HG02970 (cell line): Measurements from ENCODE around the gene LPAR3.

Experiments used
- ATAC-seq: cut with Tn5 transposase; IDR thresholded peaks from one replicate; pipeline ENCODE4 v1.9.1; 2021; ENCODE audit warnings: mild to moderate bottlenecking, moderate library complexity, moderate number of reproducible peaks; ENCODE audit not compliant: unreplicated experiment, low FRiP score

LPAR3 gene

DNA sequence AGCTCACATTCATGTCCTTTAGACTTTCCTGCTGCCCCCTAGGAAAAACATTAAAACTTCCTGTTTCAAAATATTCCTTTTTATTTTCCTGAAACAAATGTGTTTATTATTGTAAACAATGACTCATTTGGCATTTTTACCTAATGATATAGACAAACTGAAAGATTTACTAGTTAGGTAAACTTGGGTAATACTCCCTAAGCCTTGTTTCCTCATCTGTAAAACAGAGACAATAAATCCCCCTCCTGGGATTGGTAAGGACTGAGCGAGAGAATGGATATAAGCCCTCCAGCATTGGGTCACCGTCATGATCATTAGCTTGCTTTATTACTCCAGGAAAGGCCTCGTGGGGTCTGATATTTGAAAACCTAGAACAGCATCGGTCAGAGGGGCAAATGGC, 59.8 kb downstream of the LPAR3 start:
- ATAC-seq, result no peak

DNA sequence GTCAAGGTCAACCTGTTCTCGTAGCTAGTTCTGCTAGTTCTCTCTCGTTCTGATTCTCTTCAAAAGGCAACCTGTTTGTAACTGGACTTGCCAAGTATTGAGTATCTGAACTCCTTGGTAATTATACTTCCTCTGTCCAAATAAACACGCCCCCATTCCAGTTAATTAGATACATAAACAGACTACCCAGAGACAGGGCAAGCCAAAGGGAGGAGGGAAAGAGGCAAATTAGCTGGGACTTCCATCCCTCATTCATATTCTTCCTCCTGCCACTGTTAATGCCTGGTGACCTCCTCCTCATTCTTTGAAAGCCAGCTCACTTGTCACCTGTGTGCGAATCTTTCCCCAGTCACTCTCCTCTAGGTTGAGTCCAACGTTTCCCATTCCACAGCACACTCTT, 62.9 kb downstream of the LPAR3 start:
- no peak for ATAC-seq

DNA sequence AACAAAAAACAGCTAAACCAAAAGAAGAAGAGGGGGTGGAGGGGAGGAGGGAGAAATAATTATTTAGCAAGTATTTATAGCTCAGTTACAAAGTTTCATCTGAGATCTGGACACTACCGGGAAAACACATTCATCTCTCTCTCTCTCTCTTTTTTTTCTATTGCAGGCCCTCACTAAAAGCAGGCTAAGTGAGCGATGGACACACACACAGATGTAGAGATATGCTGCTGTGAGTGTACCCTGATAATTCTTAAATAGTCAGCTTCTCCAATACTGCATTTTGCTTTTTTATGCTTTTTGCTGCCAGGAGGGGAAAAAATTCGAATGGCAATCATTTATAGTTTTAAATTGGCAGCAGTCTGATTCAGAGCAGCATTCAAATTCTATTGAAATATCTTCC, 65.0 kb downstream of the LPAR3 start:
- no peak for ATAC-seq

DNA sequence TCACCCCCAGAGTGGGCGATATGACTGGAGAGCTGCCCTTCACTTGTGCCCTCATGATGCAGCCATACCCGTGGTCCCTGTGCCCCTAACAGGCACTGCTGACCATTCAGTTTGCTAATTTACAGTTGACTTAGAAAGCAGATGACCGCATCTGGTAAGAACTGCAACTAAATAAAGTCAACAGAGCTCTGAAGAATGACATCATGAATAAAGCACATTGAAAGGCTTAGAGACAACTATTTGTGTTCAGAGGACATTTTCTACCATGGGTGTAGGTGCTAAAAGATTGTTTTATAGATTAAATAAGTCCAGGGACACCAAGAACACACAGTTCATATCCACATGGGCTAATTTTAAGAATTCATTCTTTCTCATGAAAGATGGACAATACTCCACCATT, 65.5 kb downstream of the LPAR3 start:
- no peak for ATAC-seq

DNA sequence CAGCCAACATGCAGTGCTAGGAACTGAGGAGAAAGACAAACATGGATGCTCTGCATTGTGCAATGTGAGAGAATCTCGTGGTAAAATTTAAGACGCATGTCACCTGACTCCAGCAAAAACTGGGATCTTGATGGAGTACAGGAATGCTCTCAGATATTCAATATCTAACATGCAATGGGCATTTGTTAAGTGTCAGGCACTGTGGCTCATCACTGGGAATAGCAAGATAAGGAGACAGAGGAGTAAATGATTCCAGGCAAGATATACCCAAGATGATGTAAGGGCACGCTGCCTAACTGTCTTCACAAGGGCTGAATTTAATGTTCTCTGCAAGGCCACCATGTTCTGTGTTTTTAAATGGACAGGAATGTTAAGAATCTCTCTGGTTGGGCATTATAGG, 67.8 kb downstream of the LPAR3 start:
- no peak for ATAC-seq

DNA sequence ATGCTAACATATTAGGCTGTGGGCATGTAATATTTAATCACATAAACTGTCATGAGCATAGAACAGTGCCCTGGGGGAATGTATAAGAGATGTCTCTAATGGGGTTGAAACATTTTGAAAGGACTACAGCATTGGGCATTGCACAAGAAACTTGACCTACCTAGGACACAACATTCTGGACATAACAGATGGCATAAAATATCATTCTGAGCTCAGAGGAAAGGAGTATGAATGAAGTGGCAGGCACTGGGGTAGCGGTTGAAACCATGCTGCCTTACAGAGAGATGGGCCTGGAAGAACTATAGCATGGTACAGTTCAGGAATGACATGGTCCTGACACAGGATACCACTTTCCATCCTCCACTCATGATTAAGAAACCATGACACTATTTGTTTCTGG, 69.0 kb downstream of the LPAR3 start:
- no peak for ATAC-seq

DNA sequence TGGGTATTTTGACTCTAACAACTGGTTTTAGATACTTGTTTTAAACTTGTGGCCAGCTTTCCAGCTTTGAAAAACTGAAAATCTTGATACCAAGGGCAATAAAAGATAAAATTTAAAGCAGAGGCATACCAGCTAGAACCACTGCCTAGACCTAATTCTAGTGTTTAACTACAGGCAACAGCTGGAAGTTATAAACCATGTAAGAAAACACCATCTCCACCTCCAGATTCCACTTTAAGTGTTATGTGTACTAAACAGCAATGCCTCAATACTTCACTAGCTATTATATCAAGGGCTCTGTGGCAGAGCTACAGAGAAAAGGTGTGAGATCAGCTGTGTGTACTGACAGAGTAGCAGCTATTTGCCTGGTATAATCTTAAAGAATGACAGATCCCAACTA, 69.5 kb downstream of the LPAR3 start:
- ATAC-seq, result no peak

DNA sequence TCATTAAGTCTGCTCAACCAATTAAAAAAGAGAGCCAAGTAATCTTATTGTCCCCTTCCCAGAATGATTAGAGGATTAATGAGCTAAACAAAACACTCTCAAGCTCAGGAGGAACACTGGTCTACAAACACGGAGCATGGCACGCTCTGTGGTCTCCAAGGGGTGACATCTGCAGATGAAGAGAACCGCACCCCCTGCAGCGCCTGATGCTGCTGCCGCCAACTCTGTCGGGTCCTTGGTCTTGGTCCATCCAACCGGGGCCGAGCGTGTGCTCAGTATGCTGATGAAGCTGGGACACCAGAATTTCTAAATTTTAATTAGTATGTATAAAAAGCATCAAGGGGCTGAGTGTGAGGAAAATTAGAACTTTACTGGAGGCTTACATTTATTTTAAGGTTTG, 82.7 kb downstream of the LPAR3 start:
- ATAC-seq, result no peak

DNA sequence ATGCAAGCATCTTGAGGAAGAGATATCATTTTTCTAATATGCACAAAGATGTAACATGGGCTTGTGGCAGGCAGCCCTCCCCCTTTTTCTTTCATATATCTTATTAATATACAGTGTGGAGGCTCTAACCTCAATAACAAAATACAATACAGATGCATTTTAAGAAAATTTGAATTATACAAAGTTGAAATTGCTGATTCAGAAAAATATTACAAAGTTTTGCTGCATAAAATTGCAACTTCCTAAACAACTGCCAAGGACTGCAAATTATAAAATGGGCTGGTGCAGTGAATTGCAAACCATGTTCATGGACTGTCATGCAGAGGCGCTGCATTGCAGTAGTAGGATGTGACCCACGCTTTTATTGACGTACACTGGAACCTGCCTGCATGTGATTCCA, 84.0 kb downstream of the LPAR3 start:
- ATAC-seq, result no peak

DNA sequence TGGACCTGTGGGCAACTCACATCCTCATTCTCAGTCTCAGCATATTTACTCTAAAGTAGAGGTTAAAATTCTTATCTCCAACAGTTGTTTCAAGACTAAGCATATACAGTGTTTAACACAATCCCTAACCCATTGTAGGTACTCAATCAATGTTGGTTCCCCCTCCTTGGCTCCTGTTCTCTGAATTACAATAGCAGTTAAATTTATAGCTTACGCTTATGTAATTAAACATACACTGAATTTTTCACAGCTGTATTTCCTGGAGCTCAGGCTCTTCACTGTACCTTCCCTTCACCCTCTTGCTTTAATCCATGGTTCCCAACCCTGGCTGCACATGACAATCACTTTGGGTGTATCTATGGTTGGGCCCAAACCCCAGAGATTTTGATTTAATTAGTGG, 89.4 kb downstream of the LPAR3 start:
- no peak for ATAC-seq

DNA sequence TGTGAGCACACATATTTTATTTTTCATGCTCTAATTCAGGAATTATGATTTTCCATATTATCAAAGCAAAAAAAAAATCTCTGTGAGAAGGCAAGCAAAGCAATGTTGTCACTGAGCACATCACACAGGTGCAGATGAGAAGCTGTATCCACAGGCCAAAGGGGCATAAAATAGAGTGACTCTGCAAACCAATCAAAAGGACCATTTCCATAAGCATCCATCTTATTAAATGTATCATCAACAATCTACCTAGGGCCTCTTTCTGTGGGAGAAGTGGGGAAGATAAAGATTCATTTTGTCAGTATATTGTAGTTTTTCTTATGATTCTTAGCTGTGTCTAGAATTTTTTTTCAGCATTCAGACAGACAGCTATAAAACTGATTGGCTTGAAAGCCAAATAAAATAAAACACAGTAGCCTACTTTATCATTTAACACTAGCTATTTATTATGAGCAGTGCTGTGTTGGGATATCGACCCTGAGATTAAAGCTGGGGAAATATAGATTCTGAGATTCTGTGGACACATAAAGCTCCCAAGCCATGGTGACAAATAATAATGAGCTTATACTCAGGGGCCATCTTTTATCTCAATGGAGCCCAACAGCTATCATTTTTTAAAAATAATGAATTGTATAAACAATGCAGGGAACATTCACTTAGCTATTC, 90.3 kb downstream of the LPAR3 start:
- no peak for ATAC-seq

DNA sequence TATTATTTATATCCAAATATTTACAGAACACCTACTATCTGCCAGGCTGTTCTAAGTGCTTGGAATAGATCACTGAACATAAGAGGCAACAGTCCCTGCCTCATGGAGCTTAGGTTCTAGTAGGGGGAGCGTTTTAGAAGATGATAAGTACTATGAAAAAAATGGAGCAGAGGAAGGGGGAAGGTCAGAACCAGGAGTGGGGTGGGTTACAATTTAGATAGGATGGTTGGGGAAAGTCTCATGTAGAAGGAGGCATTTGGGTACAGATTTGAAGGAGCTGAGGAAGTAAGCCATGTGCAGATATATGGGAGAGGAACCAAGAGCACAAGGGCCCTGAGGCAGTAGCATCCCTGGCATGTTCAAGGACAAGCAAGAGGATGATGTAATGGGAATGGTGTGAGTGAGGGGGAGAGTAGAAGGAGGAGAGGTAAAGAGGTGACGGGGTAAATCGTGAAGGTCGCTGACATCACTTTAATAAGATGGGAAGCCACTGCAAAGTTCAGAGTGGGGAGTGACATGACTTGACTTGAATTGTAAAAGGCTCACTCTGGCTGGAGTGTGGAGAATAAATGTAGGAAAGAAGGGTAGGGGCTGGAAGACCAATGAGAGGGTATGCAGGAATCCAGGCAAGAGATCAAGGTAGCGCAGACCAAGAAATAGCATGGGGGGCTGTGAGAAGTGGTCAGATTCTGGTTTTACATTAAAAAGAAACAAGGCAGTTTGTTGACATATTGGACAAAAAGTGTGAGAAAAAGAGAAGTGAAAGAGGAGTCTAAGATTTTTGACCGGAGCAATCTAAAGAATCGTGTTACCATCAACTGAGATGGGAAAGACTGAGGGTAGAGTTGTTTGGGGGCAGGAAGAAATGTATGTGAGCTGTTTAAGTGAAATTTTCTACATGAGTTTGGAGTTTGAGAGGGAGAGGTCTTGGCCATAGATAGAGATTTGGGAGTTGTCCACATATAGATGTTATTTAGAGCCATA, 92.6 kb downstream of the LPAR3 start:
- no peak for ATAC-seq

DNA sequence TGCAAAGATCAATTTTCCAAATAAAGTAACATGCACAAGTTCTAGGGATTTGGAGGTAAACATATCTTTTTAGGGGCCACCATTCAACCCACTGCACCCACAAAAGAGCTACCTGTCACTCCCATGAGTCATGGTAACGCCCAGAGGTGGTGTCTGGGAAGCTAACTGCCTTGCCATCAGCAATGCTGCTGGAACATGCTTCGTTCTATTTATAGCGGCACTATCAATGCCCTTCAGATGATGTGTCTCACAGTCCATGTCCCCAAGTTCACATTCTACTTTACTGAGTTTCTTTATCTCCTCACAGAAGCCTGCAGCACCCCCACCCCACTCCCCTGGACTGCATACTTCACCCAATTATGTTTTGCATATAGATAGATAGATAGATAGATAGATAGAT, 95.4 kb downstream of the LPAR3 start:
- ATAC-seq, result no peak

DNA sequence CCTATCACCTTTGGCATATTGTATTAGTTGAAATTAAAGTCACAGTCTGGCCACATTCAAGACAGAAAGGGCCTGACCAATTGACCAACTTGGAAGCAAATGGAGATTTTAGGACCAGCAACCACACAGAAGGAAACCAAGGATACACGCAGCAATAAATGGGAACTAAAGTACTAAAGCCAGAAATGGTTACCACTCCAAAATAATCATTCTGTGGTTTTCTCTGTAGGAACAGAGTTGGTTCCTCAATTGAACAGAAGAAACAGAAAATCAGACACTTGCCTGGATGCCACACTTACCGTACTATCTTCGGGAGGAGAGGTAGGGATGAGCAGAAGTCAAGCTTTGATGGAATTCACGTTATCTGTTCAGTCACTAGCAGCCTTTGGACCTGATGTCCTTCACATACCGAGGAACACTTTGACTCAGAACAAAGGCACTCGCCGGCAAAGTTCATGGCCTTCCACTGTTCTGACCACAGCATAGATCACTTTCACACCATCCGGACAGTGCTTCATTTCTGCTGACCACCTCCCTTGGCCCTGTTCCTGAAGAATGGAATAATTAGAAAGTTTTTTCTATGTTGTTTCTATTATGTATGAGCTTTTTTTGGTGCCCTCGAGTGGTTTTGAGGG, 96.9 kb downstream of the LPAR3 start:
- ATAC-seq, result no peak

DNA sequence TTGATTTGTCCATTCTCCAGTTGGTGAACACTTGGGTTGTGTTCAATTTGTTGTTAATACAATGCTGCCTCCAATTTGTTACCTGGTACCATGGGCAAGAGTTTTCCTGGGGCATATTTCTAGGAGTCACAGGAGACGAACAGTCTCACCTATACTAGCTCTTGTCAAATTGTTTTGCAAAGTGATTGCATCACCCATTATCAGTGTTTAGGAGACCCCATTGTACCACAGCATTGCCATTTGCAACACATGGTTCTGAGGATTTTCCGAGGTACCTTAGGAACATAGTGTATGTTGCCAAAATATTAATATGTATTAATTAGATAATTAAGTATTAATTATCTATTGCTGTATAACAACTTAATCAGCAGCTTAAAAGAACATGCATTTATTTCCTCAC, 97.8 kb downstream of the LPAR3 start:
- ATAC-seq, result no peak

DNA sequence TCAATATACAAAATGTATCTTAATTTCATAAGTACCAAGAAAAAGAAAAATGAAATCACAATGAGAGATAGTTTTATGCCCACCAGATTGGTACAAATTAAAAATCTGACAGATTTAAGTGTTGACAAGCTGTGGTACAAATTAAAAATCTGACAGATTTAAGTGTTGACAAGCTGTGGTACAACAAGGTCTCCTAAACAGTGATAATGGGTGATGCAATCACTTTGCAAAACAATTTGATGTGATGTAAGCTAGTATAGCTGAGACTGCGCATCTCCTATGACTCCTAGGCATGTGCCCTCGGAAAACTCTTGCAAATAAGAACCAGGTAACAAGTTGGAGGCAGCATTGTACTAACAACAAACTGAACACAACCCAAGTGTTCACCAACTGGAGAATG, 100.6 kb downstream of the LPAR3 start:
- no peak for ATAC-seq

DNA sequence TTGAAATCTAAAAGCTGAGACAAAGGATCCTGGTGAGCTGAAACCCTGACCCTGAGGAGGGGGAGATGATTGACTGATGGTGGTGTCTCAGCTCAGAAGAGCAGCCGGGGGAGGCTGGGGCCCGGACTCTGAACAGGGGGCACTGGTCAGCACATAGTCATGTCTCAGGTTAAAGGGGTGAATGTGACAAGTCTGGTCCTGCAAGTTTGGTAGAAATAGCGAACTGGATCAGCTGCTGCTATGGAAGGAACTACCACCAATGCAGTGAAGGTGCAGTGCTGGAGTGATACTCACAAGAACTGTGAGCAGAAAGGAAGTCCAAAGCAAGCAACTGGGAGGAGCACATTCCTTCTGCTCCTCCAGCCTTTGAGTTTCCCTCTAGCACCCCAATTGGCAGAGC, 104.0 kb downstream of the LPAR3 start:
- ATAC-seq, result no peak

DNA sequence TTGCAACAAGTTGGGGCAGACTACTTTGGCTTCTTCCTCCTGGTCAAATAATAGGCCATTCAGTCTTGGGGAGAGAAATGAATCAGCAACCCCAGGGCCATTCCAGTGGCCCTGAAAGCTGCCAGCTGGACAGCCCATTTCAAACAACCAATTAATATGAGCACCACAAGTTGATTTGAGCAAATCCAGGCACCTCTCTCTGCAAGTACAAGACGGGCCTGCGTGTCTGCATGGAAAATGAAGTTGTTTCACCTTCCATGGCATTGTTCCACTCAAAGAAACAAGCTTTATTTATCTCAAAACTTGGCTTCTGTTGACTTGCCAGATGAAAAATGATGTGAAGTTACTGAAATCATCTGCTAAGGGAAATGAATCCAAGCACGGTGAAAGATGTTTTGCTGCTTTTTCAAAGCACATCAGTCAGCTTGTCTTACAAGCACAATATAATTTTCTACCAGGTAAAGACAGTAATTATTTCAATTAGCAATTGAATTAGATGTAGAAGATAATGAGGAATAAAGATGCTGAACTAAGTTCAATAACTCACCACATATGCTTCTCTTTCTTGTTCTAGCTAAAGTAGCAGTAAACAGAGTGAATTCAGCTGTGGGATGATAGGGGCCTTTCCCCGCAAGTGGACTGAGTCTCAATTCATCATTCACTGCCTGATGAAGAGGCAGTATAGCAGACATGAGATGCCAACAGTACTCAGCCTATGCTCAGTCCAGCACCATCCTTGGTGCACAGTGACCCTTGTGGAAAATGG, 107.6 kb downstream of the LPAR3 start:
- ATAC-seq, result no peak

DNA sequence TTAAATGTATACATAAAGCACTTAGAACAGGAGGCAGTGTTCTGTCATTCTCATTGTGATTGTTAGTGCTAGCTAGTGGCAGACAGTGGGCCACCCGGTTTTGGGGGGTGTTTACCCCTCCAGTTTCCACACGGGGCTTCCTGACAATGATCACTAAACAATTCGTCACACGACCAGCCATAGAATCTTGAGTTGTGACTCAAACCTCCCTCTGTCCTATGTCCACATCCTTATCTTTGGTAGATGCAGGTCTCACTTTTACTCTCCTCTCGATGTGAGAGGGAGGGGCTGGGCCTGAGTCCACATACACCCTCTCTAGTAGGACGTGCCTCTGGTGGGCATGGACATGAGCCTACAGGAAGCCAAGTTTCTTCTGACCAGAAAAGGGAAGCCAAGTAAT, 110.1 kb downstream of the LPAR3 start:
- no peak for ATAC-seq

DNA sequence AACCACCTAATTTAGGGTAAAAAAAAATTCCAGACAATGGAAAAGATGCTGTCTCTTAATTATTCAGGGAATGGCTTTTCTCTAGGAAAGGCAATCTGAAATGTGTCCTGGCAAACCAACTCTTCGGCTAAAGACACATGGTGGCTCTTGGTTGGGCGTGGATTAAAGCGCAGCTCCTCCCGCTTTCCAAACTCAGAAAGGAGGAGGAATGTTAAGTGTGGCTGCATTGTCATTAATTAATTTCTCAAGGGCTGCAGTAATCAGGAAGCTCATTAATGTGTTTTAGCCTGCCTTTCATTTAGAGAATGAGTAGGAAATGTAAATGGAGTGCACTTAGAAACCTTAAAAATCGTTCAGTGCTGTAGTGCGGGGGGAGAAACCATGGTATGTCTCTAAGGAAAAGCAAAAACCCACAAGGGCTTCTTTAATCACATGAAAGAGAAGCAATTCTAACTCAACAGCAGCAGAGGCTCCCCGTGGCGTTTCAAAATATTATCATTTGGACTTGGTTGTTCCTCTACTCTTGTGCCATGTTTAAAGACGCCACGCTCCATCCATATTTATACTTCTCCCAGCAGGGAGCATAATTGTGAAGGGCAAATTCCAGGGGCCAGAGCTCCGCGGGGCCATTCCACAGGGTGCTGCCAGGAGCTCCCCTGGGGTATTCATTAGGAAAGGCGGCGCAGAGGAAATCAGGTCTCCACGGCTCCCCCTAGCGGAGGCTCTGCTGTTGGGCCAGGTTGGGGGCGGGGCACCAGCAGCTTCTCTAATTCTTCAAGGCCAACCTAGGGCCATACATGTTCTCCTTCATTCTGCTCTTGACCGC, 110.8 kb downstream of the LPAR3 start:
- ATAC-seq, result no peak
